NCI-H510A treated with DMSO at 0.1 percent for 48 hours (cell line): Measurements from ENCODE around the gene PGM5.
"Not testable (repeated sequence)": the region's sequence is repeated elsewhere in the genome, so short reads cannot be mapped to it uniquely, and the experiment has no call there.

Experiments used
- DNase-seq: peaks from one replicate; lab custom pipeline; 2025; lab: John Stamatoyannopoulos, UW

The PGM5 gene

GRCh38 chr9:68356380-68357118, at the start of gene PGM5:
TSS of gene PGM5 (plus strand) at chr9:68356611. CDS start at chr9:68357128, 517 bp downstream.
- DNase-seq: not testable (repeated sequence)

GRCh38 chr9:68307127-68307526, 49.3 kb upstream of the PGM5 start:
- not testable (repeated sequence) for DNase-seq

- not testable (repeated sequence) for DNase-seq
These were observed 48.8 kb upstream of the PGM5 start for GRCh38 chr9:68307654-68308053.

- DNase-seq: not testable (repeated sequence)
These were observed 45.2 kb upstream of the PGM5 start for GRCh38 chr9:68311208-68311607.

GRCh38 chr9:68318209-68318608, 38.2 kb upstream of the PGM5 start:
- DNase-seq: not testable (repeated sequence)

GRCh38 chr9:68323749-68324148, 32.7 kb upstream of the PGM5 start:
- DNase-seq: not testable (repeated sequence)

GRCh38 chr9:68324518-68324917, 31.9 kb upstream of the PGM5 start:
- DNase-seq: not testable (repeated sequence)

GRCh38 chr9:68329106-68329505, 27.3 kb upstream of the PGM5 start:
- not testable (repeated sequence) for DNase-seq

- DNase-seq: not testable (repeated sequence)
These were observed 25.8 kb upstream of the PGM5 start for GRCh38 chr9:68330531-68331173.

- DNase-seq: not testable (repeated sequence)
These were observed 24.3 kb upstream of the PGM5 start for GRCh38 chr9:68332122-68332521.

GRCh38 chr9:68335935-68336334, 20.5 kb upstream of the PGM5 start:
- not testable (repeated sequence) for DNase-seq

GRCh38 chr9:68336639-68337339, 19.6 kb upstream of the PGM5 start:
- not testable (repeated sequence) for DNase-seq

- DNase-seq: not testable (repeated sequence)
These were observed 18.4 kb upstream of the PGM5 start for GRCh38 chr9:68338000-68338399.

GRCh38 chr9:68342265-68343025, 14.0 kb upstream of the PGM5 start:
- not testable (repeated sequence) for DNase-seq

GRCh38 chr9:68343242-68343641, 13.2 kb upstream of the PGM5 start:
- not testable (repeated sequence) for DNase-seq

GRCh38 chr9:68343992-68344391, 12.4 kb upstream of the PGM5 start:
- not testable (repeated sequence) for DNase-seq

GRCh38 chr9:68351689-68352088, 4.7 kb upstream of the PGM5 start:
- not testable (repeated sequence) for DNase-seq

GRCh38 chr9:68355993-68356379, 425 bp upstream of the PGM5 start:
- not testable (repeated sequence) for DNase-seq

- DNase-seq: not testable (repeated sequence)
These were observed 806 bp downstream of the PGM5 start for GRCh38 chr9:68357119-68357714.

GRCh38 chr9:68366933-68367547, 10.6 kb downstream of the PGM5 start:
- not testable (repeated sequence) for DNase-seq

GRCh38 chr9:68375789-68376188, 19.4 kb downstream of the PGM5 start:
- DNase-seq: not testable (repeated sequence)
